Kidney epithelial cell (primary cell): ENCODE measurements around the gene EZR. TPM values are rescaled to one million over a fixed set of nuclear protein-coding genes. Genes with fewer than 3 reads are reported as not detected.

Experiments
- DNase-seq: peaks from one replicate; pipeline ENCODE4 v3.0.0-alpha.2; 2010; ENCODE audit warnings: low read depth
- H3K27me3 ChIP-seq: 2 replicates; pipeline ENCODE4 v1.6.0; 2011; ENCODE audit warnings: low read length; ENCODE audit not compliant: control insufficient read depth, insufficient read depth
- H3K36me3 ChIP-seq: 2 replicates; pipeline ENCODE4 v1.5.1; 2011; ENCODE audit warnings: low read length; ENCODE audit not compliant: control insufficient read depth, insufficient read depth
- H3K4me3 ChIP-seq: 2 replicates; pipeline ENCODE4 v1.5.1; 2011; ENCODE audit warnings: low read depth, mild to moderate bottlenecking, control low read depth, low read length
- CTCF ChIP-seq: IDR thresholded peaks from 2 replicates; pipeline ENCODE4 v1.5.1; 2011; ENCODE audit warnings: mild to moderate bottlenecking, moderate library complexity, low read length, control low read depth, inconsistent platforms; ENCODE audit not compliant: insufficient read depth, poor library complexity, severe bottlenecking
- total RNA-seq: library from RNA; depleted of rRNA; stranded (reverse); fragments of >200 nt; gene quantifications from 2 replicates; pipeline ENCODE4 v1.2.3, GENCODE V29; 2015

Gene EZR
- total RNA-seq, 1 donor from 2014 or later, result 277 TPM

- DNase-seq, result no peak
- TF ChIP-seq CTCF, result no peak
- no peaks in the 10 kb centered on the region for H3K27me3 ChIP-seq
- H3K4me3 ChIP-seq, result no peak overlapping the region
- no peaks in the 10 kb centered on the region for H3K36me3 ChIP-seq
Measured at GRCh38 chr6:158735009-158735408, 84.2 kb downstream of the EZR start.

GRCh38 chr6:158730541-158730907 is 88.6 kb downstream of the EZR start:
- no peak for TF ChIP-seq CTCF
- Histone ChIP-seq H3K27me3 (no peaks in the 10 kb centered on the region), H3K36me3 (no peaks in the 10 kb centered on the region), H3K4me3 (no peak overlapping the region)
- DNase-seq, result no peak

GRCh38 chr6:158729906-158730540 is 89.1 kb downstream of the EZR start:
- no peak for TF ChIP-seq CTCF
- H3K4me3 ChIP-seq, result no peak overlapping the region
- H3K36me3 ChIP-seq, result no peaks in the 10 kb centered on the region
- H3K27me3 ChIP-seq, result no peaks in the 10 kb centered on the region
- no peak for DNase-seq

- Histone ChIP-seq H3K36me3 (no peaks in the 10 kb centered on the region), H3K4me3 (no peak overlapping the region), H3K27me3 (no peaks in the 10 kb centered on the region)
- no peak for DNase-seq
- no peak for TF ChIP-seq CTCF
Measured at GRCh38 chr6:158725704-158726103, 93.5 kb downstream of the EZR start.

GRCh38 chr6:158722176-158722729 is 96.9 kb downstream of the EZR start:
- no peak for TF ChIP-seq CTCF
- no peaks in the 10 kb centered on the region for H3K36me3 ChIP-seq
- no peak for DNase-seq
- H3K4me3 ChIP-seq, result no peak overlapping the region
- no peaks in the 10 kb centered on the region for H3K27me3 ChIP-seq
